GM21515 (cell line): ENCODE measurements around the gene AGTPBP1.
A peak's percentile ranks its signal among the peaks of the same experiment; 100 is the strongest.
"Not testable (repeated sequence)": the region's sequence is repeated elsewhere in the genome, so short reads cannot be mapped to it uniquely, and the experiment has no call there.

ENCODE experiments used
- ATAC-seq: cut with Tn5 transposase; IDR thresholded peaks from one replicate; pipeline ENCODE4 v1.9.1; 2021; ENCODE audit not compliant: unreplicated experiment

AGTPBP1 gene, protein sequence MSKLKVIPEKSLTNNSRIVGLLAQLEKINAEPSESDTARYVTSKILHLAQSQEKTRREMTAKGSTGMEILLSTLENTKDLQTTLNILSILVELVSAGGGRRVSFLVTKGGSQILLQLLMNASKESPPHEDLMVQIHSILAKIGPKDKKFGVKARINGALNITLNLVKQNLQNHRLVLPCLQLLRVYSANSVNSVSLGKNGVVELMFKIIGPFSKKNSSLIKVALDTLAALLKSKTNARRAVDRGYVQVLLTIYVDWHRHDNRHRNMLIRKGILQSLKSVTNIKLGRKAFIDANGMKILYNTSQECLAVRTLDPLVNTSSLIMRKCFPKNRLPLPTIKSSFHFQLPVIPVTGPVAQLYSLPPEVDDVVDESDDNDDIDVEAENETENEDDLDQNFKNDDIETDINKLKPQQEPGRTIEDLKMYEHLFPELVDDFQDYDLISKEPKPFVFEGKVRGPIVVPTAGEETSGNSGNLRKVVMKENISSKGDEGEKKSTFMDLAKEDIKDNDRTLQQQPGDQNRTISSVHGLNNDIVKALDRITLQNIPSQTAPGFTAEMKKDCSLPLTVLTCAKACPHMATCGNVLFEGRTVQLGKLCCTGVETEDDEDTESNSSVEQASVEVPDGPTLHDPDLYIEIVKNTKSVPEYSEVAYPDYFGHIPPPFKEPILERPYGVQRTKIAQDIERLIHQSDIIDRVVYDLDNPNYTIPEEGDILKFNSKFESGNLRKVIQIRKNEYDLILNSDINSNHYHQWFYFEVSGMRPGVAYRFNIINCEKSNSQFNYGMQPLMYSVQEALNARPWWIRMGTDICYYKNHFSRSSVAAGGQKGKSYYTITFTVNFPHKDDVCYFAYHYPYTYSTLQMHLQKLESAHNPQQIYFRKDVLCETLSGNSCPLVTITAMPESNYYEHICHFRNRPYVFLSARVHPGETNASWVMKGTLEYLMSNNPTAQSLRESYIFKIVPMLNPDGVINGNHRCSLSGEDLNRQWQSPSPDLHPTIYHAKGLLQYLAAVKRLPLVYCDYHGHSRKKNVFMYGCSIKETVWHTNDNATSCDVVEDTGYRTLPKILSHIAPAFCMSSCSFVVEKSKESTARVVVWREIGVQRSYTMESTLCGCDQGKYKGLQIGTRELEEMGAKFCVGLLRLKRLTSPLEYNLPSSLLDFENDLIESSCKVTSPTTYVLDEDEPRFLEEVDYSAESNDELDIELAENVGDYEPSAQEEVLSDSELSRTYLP

DNA sequence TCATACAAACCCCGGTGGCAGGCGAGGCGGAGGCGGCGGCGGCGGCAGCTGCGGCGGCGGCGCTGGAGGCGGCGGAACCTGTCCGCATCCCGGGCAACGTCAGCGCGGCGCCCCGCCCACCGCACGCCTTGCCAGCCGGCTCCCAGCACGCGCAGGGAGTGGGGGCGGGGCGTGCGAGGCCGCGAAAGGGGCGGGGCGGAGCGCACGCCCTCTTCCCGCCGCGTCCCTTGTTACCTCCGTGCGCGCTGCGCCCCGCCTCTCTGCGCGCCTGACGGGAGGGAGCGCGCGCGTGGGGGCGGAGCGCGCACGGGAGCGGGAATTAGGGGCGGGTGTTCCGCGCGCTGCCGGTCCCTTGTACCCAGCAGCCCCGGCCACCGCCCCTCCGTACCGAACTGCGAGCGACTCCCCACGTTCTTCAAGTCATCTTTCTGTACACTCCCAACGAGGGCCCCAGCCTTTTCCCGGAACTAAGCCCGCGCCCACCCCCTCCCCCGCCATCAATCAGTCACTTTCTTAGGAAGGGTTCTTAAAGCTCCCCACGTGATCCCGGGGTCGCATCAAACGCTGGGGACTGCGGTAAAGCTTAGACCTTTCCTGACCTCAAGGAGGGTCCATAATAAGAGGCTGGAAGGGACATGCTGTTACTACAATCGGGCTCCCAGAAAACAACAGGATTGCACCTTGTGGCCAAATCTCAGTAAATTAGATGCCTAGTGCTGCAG is at the start of gene AGTPBP1:
TSS of gene AGTPBP1 (minus strand) at position 80 of the 722 bp plus-strand sequence. CDS start 29,421 bp downstream, outside the sequence.
- ATAC-seq = peak; percentile 82

DNA sequence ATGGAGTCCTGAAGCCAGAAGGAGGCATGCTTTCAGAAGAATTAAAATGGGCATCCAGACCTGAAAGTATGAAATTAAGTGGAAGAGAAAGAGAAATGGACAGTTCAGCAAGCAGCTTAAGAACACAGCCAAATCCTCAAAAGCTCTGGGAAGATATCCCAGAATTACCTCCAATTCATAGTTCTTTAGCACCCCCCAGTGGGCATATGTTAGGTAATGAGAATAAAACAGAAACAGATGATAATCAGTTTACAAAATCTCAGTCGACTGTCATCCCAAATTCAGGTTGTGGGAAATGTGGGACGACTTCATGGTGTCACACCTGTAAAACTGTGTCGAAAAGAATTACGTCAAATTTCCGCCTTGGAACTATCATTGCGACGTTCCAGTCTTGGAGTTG is 44.4 kb upstream of the AGTPBP1 start:
- ATAC-seq = not testable (repeated sequence)

DNA sequence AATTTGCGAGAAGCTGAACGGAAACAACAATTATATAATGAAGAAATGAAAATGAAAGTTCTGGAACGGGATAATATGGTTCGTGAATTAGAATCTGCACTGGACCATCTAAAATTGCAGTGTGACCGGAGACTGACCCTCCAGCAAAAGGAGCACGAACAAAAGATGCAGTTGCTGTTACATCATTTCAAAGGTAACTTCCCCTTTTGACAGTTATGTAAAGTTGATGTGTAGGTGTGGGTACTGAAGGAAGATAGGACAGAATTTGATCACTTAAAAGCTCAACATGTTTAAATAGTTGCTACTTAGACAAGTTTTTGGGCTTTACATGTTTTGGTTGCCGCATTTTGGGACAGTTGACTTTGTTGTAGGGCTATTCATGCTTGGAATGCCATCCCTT is 32.1 kb upstream of the AGTPBP1 start:
- not testable (repeated sequence) for ATAC-seq

DNA sequence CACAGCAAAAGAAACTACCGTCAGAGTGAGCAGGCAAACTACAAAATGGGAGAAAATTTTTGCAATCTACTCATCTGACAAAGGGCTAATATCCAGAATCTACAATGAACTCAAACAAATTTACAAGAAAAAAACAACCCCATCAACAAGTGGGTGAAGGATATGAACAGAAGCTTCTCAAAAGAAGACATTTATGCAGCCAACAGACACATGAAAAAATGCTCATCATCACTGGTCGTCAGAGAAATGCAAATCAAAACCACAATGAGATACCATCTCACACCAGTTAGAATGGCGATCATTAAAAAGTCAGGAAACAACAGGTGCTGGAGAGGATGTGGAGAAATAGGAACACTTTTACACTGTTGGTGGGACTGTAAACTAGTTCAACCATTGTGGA is 20.0 kb upstream of the AGTPBP1 start:
- not testable (repeated sequence) for ATAC-seq

DNA sequence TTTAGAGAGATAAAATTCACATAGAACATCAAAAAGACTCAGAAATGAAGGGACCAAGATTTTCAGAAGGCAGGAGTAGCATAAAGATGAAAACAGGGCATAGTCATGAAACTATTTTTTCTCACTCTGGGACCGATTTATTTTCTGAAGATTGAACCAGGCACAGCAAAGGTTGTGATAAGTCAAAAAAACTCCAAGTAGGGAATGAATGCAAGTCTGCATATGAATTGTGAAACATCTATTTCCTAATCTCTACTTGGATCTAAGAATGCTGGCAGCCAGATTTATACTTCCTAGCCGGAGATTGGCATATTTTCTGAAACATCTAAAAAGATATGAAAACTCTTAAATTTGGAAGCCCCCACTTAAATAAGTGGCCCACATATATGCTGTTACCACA is 16.0 kb upstream of the AGTPBP1 start:
- not testable (repeated sequence) for ATAC-seq

DNA sequence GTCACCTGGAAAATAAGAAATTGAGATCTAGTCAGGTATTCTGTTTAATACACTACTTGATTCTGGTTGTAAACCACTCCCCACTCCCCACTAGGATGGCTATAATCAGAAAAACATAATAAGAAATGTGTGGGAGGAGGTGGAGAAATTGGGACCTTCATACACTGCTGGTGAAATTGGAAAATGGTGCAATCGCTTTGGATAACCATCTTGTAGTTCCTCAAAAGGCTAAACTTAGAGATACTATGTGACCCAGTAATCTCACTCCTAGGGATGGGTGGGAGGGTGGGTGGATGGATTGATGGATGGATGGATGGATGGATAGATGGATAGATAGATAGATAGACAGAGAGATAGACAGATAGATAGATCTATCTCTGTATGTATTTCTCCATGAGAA is 14.5 kb upstream of the AGTPBP1 start:
- not testable (repeated sequence) for ATAC-seq

DNA sequence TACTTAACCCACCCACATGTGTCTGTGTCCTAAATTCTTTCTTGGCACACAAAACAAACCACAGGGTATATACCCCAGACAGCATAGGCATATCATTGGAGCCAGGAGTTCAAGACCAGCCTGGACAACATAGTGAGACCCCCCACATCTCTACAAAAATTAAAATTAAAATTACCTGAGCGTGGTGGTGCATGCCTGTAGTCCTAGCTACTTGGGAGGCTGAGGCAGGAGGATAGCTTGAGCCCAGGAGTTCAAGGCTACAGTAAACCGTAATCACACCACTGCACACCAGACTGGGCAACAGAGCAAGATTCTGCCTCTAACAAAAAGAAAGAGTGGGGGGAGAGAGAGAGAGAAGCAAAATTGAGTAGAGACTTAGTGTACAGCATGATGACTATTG is 4.6 kb upstream of the AGTPBP1 start:
- ATAC-seq = no peak

DNA sequence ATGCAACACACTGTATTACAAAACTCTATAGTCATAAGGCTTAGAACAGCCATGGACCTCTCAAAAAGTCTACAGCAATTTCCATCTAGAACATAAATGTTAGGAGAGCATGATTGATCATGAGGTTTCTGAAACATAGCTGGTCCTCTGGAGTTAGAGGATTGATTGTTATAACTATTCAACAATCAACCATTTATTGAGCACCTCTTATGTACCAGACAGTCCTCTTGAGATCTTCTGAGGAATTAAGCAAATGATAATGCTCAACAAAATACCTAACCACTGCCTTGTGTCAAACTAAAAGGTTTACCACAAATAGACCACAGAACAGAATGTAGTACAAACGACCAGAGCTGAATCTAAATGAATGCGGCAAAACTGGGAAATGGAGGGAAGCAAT is 3.4 kb upstream of the AGTPBP1 start:
- ATAC-seq = no peak

DNA sequence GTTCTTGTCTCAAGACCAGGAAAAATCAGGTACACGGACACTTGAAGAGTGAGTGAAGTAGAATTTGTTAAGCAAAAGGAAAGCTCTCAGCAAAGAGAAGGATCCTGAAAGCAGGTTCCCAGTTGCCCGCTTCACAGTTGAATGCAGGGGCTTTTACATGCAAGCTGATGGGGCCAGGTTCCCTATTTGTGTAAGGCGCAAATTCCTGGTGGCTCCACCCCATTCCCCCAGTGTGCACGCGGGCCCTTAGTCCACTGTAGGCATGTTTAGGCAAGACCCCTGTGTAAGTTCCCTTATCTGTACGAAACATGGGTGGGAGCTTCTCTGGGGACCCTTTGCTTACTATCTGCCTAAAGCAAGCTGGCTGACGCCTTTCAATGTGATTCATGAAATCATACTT is 2.7 kb upstream of the AGTPBP1 start:
- no peak for ATAC-seq

DNA sequence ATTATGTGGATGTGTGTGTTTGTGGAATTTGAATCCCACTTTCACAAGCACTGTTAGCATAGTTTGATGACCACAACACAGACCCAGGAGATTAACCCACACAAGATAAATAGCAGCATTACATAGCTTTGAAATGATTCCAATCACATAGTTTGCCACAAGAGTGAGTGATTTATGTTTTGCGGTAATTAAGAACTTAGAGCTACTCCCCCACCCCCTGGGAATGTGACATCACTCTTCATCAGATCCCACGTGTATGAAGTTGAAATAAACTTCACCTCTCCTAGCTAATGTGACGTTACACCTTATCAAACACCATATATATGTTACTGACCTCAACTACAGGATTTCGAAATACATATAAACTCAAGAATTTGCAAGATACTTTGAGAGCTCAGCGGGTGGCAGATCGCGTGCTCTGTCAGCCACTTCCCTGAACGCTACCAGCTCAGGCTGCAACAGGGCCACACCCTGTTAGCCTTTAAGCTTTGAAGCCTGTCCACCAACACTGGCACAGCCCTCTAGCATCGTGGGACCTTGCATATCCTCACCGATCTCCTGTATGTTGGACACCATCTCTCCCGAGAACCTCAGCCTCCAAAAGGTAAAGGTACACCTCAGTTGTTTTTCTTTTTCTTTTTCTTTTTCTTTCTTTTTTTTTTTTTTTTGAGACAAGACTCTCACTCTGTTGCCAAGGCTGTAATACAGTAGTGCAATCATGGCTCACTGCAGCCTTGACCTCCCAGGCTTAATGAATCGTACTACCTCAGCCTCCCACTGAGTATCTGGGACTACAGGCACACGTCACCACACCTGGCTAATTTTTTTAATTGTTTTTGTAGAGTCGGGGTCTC is 1.7 kb upstream of the AGTPBP1 start:
- no peak for ATAC-seq

DNA sequence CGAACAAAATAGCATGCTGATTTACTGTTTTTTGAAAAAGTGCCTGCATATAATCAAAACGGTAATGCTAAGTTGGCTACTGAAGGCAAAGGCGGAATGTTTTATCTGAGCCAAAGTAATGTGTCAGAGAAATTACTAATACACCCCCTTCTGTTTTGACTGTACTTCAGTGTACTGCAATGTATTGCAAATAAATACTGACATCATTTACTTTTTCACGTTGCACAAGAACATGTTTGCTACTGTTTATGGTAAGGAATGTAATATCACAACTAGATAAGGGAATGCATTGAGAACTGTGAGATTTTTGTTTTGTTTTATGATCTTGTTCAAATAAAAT is 813 bp upstream of the AGTPBP1 start:
- no peak for ATAC-seq

DNA sequence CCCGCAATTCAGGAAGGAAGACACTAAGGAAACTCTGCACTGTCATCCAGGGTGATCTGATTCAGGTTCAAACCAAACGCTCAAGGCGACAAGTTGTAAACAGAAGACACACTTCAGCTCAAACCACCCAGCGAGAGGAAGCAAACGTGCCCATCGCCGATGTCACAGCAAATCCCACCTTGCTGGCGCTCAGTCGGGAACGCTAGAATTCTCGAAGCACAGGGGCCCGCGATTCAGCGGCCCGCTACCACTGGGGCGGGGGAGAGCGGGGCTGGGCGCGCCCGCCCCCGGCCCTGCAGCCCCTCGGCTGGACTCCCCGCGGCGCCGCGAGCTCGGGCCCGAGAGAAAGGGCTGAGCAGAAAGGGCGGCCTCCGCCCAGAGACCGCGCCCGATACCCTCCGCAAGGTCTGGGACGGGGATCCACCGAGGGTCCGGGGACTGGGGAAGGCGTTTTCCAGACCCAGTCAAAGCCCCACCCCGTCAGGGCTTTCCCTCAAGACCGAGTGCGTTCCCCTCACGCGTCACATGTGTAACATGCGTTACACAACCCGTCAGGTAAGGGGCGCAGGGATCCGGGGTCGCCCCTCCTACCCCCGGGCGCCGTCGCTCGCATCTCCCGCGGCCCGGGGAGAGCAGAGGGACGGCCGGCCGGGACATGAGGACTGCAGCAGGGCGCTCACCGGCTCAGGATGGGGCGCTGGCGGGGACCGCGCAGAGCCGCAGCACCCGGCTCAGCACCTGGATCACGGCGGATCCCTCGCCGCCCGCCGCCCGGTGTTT is 469 bp downstream of the AGTPBP1 start:
- peak; percentile 53 for ATAC-seq

DNA sequence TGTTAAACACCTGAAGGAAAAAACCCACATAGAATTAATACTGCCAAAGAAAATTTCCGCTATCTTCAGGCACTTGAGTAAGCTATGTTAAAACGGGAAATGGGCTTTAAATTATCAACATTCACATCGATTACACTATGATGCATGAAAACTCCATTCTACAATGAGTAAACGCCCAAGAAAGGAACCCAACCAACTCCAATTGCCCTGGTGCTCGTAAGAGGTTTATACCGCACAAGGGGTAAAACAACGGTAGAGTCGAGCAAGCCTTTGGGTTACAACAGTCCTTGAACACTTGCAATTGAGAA is 1.0 kb downstream of the AGTPBP1 start:
- no peak for ATAC-seq

DNA sequence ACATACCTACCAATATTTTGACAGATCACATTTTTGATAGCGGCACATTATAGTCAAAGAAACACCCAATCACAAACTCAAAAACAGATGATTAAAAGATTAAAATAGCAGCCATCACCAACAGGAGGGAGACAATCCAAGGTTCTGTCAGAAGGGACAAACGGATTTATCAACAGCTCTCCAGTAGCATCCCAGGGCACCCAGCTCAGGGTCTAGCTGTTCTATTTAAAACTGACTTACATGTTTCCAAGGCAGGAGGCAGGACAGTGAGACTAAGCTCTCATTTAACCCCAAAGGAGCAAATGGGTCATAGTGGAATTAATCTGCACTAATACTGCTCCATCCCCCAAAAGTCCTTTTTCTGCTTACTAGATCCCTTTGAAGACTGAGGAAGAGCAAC is 3.2 kb downstream of the AGTPBP1 start:
- no peak for ATAC-seq

DNA sequence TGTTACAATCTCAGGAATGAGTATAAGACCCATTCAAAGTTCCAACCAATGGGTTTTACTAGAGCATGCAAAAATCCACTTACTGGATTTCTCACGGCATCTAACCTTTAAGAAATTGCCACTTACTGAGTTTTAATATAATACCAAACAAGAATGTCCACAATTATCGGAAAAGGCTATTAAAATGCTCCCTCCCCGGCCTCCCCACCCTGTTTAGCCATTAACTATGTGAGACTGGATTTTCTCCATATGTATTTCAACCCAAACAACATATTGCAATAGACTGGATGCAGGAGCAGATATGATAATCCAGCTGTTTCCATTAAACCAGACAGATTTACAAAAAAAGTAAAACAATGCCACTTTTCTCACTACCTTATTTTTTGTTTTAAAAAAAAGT is 4.1 kb downstream of the AGTPBP1 start:
- ATAC-seq = no peak

DNA sequence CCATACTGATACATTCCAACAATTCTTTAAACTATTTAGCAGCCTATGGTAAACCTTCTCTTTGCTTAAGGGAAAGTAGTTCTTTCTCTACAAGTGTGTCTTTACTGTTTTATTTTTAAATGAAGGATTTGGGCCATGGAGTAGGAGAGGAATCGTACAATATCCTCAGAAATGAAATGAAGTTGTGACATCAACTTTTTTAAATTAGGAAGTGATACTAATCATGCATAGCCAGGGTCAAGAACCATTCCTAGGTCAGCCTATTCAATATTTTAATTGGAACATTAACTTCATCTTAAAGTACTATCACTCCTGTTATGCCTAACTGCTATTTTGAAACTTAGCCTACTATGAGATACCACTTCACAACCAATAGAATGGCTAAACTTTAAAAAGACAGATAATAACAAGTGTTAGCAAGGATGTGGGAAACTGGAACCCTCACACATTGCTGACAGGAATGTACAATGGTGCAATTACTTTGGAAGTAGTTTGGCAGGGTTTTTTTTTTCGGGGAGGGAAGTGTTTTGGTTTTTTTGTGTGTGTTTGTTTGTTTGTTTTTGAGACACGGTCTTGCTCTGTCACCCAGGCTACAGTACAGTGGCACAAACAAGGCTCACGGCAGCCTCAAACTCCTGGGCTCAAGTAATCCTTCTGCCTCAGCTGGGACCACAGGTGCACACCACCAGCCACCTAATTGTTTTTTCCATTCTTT is 10.7 kb downstream of the AGTPBP1 start:
- ATAC-seq = no peak

DNA sequence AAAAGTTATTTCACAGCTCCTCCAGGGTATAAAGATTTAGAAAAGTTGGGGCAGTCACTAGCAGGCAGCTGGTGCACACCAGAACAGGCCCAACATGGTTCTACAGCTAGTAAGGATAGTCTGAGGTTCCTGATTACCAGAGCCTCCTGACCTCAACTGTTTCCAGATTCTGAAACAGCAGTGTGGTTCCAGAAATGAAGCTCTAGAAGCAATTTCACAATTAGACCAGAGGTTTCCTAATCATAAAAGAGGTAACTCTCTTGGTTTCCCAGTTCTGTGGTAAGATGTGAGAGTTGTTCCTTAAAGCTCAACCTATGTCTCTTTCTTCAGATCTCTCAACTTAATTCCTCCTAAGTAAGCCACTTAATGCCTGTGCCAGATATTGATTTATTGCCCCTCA is 11.9 kb downstream of the AGTPBP1 start:
- no peak for ATAC-seq

DNA sequence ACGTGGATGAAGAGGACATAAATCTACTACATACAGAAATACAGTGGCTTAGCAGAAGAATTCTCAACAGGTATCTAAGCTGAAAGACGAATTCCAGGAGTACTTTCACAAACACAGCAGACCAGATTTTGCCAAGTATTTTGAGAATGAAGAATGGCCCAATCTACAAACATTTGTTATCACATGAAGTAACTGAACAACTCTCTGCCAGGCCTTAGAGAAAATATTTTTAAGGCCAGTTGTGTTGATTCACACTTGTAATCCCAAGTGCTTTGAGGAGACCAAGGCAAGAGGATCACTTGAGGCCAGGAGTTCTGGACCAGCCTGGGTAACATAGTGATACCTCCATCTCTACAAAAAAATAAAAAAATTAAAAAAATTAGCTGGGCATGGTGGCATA is 14.3 kb downstream of the AGTPBP1 start:
- no peak for ATAC-seq

DNA sequence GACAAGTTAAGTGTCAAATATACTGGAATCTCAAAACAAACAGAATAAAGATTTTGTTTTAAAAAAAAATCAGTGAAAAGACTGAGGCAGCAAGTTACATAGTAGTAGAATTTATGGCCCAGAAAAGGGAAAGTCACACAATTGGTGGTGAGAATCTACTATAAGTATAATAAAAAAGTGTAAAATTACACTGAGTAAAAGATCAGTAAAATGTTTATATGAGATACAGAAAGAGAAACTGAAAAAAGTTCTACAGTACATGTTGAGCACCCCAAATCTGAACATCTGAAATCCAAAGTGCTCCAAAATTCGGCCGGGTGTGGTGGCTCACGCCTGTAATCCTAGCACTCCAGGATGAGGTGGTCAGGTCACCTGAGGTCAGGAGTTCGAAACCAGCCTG is 15.0 kb downstream of the AGTPBP1 start:
- ATAC-seq = no peak
